Skin epidermis (tissue), 12 donors: ENCODE data around the gene KLHL15.

ENCODE experiments used
- H3K27ac ChIP-seq, 21 experiments: fragments of 200-600 bp; sonication (generic) in 11 of 21; one replicate each; pipeline ENCODE4 v1.5.0; 2020; ENCODE audit warnings: mild to moderate bottlenecking in 3 of 21, inconsistent platforms in 2 of 21, moderate library complexity in 2 of 21
- H3K4me3 ChIP-seq, 7 experiments: fragments of 200-600 bp; sonication (generic) in 2 of 7; one replicate each; pipeline ENCODE4 v1.5.0; 2020; ENCODE audit warnings: inconsistent platforms in 2 of 7, mild to moderate bottlenecking in 2 of 7, moderate library complexity in 1 of 7

KLHL15 gene

DNA sequence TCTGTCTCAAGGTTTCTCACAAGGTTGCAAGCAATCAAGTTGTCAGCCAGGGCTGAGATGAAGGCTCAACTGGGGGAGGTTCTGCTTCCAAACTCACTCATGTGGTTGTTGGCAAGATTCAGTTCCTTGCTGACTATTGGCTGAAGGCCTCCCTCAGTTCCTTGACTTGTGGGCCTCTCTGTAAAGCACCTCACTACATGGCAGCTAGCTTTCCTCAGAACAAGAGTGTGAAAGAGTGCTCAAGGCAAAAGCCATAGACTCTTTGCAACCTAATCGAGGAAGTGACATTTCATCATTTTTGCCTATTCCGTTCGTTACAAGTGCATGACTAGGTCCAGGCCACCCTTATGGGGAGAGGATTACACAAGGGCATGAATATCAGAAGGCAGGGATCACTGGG lies 67.2 kb downstream of the KLHL15 start:
- no peak overlapping the region for H3K4me3 ChIP-seq
- H3K27ac ChIP-seq = no peak overlapping the region

DNA sequence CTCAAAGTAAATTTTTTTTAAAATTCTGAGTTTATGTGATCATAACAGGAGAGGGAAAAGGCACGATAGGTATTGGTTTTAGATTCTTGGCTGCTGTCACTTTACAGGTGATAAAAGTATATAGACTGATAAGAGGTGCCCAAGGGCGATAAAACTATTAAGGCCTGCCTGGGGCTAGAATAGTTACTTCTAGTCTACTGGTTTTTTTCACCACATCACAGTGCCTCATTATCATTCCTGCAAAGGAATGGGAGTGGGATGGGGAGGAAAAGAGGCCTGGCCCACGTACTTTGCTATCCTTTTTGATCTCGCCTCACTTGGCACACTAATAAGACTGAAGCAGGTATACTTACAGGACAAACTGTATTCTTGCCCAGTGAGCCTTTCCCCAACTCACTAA lies 72.6 kb downstream of the KLHL15 start:
- Histone ChIP-seq H3K27ac (peak overlapping the region in 1 of 21 experiments; percentile 81), H3K4me3 (no peak overlapping the region)

DNA sequence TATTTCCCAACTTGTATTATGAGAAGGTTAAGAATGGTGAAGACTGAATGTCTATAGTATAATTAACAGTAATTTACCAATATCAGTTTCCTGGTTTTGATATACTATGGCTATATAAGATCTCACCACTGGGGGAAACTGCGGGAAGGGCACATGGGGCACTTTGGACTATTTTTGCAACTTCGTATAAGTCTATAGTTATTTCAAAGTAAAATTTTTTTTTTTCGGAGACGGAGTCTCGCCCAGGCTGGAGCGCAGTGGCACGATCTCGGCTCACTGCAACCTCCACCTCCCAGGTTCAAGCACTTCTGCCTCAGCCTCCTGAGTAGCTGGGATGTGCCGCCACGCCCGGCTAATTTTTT lies 73.1 kb downstream of the KLHL15 start:
- Histone ChIP-seq H3K4me3 (no peak overlapping the region), H3K27ac (peak overlapping the region in 6 of 21 experiments; percentile 49 to 81 (median 68))

DNA sequence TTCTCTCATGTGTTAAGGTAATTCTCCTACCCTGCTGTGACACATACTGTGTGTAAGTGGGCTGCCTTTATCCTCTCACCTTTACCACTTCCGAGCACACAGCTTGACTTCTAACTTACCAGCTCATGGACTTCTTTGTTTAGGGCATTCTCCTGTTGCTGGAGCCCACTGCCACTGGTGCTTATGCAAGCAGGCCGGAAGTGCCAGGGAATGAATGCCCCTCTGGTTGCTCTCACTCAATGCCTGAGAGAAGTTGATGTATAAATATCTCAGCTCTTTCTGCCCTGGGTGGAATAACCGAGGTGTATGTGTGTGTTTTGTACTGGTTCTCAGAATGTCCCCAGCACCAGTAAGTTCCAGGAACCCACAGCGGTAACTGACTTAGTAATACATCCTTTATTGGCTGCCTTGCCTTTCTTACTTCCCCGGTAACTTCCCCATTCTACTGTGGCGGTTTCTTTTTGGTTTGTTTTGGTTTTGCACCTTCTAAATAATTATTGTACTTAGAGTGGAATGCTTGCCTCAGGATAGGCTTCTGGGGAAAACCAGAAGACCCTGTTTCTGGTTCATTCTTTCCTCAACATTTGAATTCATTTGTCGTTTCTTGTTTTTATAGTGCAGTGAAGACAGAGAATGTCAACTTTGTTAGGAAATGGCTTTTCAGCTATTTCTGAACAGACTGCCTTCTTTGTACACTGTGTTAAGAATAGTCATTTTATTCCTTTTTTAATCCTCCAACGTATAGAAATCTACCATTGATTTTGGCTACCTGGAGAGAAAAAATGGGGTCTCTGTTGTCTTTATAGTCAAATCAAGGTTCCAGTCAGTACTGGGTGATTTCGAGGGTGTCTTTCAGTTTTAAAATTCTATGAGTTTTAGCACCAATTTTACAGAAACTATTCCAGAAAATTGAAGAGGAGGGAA lies 73.7 kb downstream of the KLHL15 start:
- Histone ChIP-seq H3K27ac (peak overlapping the region in 11 of 21 experiments; percentile 9 to 81 (median 53)), H3K4me3 (peak overlapping the region in 2 of 7 experiments; percentile 4 to 5)

DNA sequence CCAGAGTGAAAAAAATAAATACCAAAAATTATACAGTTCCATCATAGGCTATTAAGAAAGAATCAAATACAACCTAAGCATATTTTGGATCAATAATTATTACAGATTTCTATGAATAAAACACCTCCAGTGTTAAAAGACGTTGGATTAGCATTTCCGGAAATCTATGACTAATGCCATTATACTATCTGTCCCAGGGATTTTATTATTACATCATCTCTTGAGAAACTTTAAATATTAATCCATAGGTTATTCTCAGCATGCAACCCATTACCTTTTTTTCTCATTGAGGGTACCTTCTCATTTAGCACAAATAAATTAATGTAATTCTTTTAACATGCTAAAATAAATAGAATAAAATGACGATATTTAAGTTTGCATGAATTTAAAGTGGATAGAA lies 74.6 kb downstream of the KLHL15 start:
- Histone ChIP-seq H3K27ac (peak overlapping the region in 4 of 21 experiments; percentile 44 to 81 (median 66)), H3K4me3 (no peak overlapping the region)

DNA sequence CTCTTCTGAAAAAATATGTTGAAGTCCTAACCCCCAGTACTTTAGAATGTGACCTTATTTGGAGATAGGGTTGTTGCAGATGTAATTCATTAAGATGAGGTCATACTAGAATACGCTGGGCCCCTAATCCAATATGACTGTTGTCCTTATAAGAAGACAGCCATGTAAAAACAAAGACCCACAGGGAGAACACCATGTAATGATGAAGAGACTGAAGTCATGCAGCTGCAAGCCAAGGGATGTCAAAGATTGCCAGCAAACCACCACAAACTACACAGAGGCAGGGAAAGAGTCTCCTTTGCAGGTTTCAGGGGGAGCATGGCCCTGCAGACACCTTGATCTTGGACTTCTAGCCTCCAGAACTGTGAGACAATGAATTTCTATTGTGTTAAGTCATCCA lies 81.8 kb downstream of the KLHL15 start:
- Histone ChIP-seq H3K27ac (no peak overlapping the region), H3K4me3 (no peak overlapping the region)

DNA sequence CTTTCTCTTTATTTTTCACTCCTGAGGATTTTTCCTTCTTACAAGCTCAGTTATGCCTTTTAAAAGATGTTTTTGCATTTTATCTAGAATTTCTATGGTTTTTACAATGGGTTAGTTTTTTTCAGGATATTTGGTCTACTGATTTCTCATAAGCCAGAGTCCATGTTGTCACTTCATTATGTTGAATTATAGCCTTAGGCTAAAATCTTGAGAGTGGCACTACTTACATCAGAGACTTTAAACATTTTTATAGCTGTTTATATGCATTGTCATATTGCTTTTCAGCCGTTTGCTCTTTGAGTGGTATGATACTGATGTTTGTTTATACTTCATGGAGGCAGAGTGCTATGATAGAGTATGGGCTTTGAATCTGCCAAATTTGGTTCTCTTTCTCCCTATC lies 82.8 kb downstream of the KLHL15 start:
- no peak overlapping the region for H3K4me3 ChIP-seq
- no peak overlapping the region for H3K27ac ChIP-seq

DNA sequence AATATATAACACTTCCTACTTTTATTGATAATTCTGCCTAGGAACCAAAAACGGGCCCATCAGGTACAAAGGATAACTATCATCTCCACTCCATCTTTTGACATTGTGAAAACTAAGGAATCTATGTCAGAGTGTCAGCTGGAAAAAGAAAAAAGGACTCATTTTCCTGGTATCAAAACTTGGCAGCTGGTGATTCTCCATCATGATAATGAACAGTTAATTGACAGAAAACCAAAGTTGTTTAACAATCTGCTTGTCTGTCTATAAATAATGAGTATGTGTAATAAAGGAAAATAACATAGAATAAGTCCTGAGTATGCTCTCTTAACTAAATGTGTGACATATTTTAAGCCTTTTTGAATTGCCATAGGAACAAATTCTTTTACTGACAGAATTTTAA lies 87.8 kb downstream of the KLHL15 start:
- no peak overlapping the region for H3K27ac ChIP-seq
- H3K4me3 ChIP-seq = no peak overlapping the region

DNA sequence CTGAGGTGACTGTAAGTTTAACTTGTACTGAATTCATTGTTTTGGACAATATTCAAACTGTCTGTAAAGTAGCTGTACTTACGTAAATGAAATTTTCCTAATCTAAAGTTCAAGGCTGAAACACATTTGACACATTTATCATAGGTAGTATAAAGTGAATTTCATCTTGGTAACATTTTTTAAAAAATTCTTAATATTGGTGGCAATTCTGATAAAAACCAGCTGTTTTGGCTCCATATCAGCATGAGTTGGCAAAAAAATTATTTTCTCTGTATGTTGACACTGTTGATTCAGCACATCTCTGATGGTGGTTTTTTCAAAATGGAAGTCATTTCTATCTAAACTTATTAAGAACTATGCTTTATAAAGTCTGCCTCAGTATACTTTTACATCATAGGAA lies 88.3 kb downstream of the KLHL15 start:
- Histone ChIP-seq H3K4me3 (no peak overlapping the region), H3K27ac (no peak overlapping the region)

DNA sequence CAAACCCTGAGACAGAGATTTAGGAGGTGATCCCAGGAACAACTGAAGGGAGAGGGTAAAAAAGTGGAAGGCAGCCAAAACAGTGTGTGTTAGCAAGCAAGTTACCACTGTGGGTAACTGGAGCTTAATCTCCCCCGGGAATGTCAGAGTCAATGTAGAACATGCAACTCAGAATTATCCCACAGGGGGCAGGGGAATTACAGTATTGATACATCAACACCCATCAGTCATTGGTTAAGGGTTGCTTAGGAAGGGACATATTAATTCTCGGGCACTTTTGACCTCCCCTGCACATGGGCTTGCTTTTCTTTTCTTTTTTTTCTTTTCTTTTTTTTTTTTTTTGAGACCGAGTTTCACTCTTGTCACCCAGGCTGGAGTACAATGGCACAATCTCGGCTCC lies 89.9 kb downstream of the KLHL15 start:
- no peak overlapping the region for H3K4me3 ChIP-seq
- H3K27ac ChIP-seq = no peak overlapping the region

DNA sequence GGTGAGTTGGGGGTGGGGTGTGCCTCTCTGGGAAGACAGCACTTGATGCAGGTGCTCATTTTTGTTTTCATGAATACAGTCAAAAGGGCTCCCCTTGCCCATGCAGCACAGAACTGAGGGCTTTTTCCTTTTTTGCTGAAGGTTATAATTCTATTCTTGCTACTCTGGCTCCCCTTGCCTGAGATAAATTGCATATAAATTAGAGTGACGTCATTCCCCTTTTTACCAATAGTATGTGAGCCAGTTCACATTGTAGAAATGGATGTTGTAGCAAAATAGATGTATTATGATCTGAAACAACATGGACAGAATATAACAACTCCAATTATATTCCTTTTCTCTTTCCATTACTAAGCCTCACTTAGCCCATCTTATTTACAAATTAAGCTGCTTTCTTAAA lies 90.8 kb downstream of the KLHL15 start:
- Histone ChIP-seq H3K4me3 (no peak overlapping the region), H3K27ac (no peak overlapping the region)

DNA sequence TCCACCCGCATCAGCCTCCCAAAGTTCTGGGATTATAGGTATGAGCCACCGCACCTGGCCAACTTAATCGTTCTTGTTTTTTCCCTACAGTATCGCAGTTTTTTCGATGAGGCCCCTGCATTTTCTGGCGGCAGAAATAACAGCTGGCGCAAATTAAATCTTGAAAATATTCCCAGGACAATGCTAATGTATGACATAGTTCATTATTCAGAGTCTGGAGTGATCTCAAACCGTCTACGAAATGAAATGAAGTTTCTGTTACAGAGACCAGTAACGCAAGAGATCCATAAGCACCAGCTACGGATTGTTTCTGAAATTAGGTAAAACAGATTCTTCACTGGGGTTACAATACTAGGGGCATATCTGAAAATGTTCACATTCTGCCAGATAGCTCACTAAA lies 91.9 kb downstream of the KLHL15 start:
- Histone ChIP-seq H3K27ac (no peak overlapping the region), H3K4me3 (no peak overlapping the region)
